ENCODE results near the gene NXT1.

GRCh38 chr20:23403751-23404150, 53.2 kb downstream of the NXT1 start:
- no peak for TF ChIP-seq CTCF (conservative IDR thresholded peaks at IDR 0.05; ENCODE audit: low read depth, low read length)
- no peak for TF ChIP-seq EZH2 (IDR thresholded peaks at IDR 0.05; ENCODE audit: low read length, unreplicated experiment)

Data from PC-3 (cell line).